H9 (cell line): Measurements from ENCODE around the gene SCN5A. TPM values are rescaled to one million over a fixed set of nuclear protein-coding genes. Genes with fewer than 3 reads are reported as not detected.

Experiments used
- DNase-seq: peaks from one replicate; pipeline ENCODE4 v3.0.0-alpha.2; 2017
- H2AFZ ChIP-seq: one replicate; pipeline ENCODE4 v1.6.1; 2013; ENCODE audit warnings: mild to moderate bottlenecking, low read length, control low read depth, moderate library complexity
- H2AK5ac ChIP-seq: 2 replicates; pipeline ENCODE4 v1.6.1; 2013; ENCODE audit warnings: low read length, control low read depth, mixed read lengths; ENCODE audit not compliant: insufficient read length
- H2BK120ac ChIP-seq: one replicate; pipeline ENCODE4 v1.6.1; 2013; ENCODE audit warnings: low read depth, mild to moderate bottlenecking, low read length, control low read depth, inconsistent platforms; ENCODE audit not compliant: poor library complexity, severe bottlenecking
- H2BK12ac ChIP-seq: 2 replicates; pipeline ENCODE4 v1.6.1; 2013; ENCODE audit warnings: low read length, control low read depth, mixed read lengths, low read depth; ENCODE audit not compliant: insufficient read length
- H2BK15ac ChIP-seq: 2 replicates; pipeline ENCODE4 v1.6.1; 2013; ENCODE audit warnings: low read depth, low read length, control low read depth
- H2BK20ac ChIP-seq: one replicate; pipeline ENCODE4 v1.6.1; 2013; ENCODE audit warnings: low read depth, mild to moderate bottlenecking, low read length, control low read depth, inconsistent platforms; ENCODE audit not compliant: poor library complexity, severe bottlenecking
- H2BK5ac ChIP-seq: 2 replicates; pipeline ENCODE4 v1.6.1; 2013; ENCODE audit warnings: low read length, control low read depth, mixed read lengths; ENCODE audit not compliant: insufficient read length
- H3K14ac ChIP-seq: 2 replicates; pipeline ENCODE4 v1.6.1; 2013; ENCODE audit warnings: low read length, control low read depth; ENCODE audit not compliant: insufficient read depth
- H3K18ac ChIP-seq: 2 replicates; pipeline ENCODE4 v1.6.1; 2013; ENCODE audit warnings: low read depth, mild to moderate bottlenecking, mixed read lengths, low read length, control low read depth; ENCODE audit not compliant: insufficient read length
- H3K23ac ChIP-seq: 2 replicates; pipeline ENCODE4 v1.6.1; 2013; ENCODE audit warnings: low read length, control low read depth, mixed read lengths, low read depth; ENCODE audit not compliant: insufficient read length
- H3K23me2 ChIP-seq: 2 replicates; pipeline ENCODE4 v1.6.1; 2013; ENCODE audit warnings: low read depth, mild to moderate bottlenecking, mixed read lengths, low read length, control low read depth; ENCODE audit not compliant: insufficient read length, poor library complexity, severe bottlenecking
- H3K27ac ChIP-seq: 2 replicates; pipeline ENCODE4 v1.5.1; 2013; ENCODE audit warnings: low read length, control low read depth, mixed read lengths, low read depth; ENCODE audit not compliant: insufficient read length
- H3K27me3 ChIP-seq: 2 replicates; pipeline ENCODE4 v1.6.1; 2013; ENCODE audit warnings: low read length, control low read depth, inconsistent platforms; ENCODE audit not compliant: insufficient read depth
- H3K4ac ChIP-seq: 2 replicates; pipeline ENCODE4 v1.6.1; 2013; ENCODE audit warnings: low read depth, mild to moderate bottlenecking, control low read depth, inconsistent platforms, low read length, moderate library complexity
- H3K4me1 ChIP-seq: 2 replicates; pipeline ENCODE4 v1.6.1; 2013; ENCODE audit warnings: low read length, control low read depth, inconsistent platforms; ENCODE audit not compliant: insufficient read depth
- H3K4me2 ChIP-seq: 2 replicates; pipeline ENCODE4 v1.6.1; 2013; ENCODE audit warnings: low read length, control low read depth, mixed read lengths; ENCODE audit not compliant: insufficient read length, insufficient read depth
- H3K56ac ChIP-seq: 2 replicates; pipeline ENCODE4 v1.6.1; 2013; ENCODE audit warnings: low read depth, mild to moderate bottlenecking, mixed read lengths, low read length, control low read depth; ENCODE audit not compliant: insufficient read length
- H3K79me1 ChIP-seq: 2 replicates; pipeline ENCODE4 v1.6.1; 2013; ENCODE audit warnings: low read depth, mild to moderate bottlenecking, moderate library complexity, low read length, control low read depth, inconsistent platforms; ENCODE audit not compliant: insufficient read depth, poor library complexity, severe bottlenecking
- H3K79me2 ChIP-seq: 2 replicates; pipeline ENCODE4 v1.6.1; 2013; ENCODE audit warnings: low read length, control low read depth, inconsistent platforms; ENCODE audit not compliant: insufficient read depth
- H3K9ac ChIP-seq: 2 replicates; pipeline ENCODE4 v1.6.1; 2013; ENCODE audit warnings: low read length, control low read depth, mixed read lengths; ENCODE audit not compliant: insufficient read length; ENCODE audit errors: extremely low read depth
- H3K9me3 ChIP-seq: one replicate; pipeline ENCODE4 v1.6.1; 2013; ENCODE audit warnings: low read depth, low read length, inconsistent platforms; ENCODE audit not compliant: control insufficient read depth
- H3T11ph ChIP-seq: one replicate; pipeline ENCODE4 v1.6.1; 2013; ENCODE audit warnings: mild to moderate bottlenecking, low read length, control low read depth, inconsistent platforms
- H4K20me1 ChIP-seq: one replicate; pipeline ENCODE4 v1.6.1; 2013; ENCODE audit not compliant: control insufficient read depth, insufficient read length, insufficient read depth
- H4K5ac ChIP-seq: 2 replicates; pipeline ENCODE4 v1.6.1; 2013; ENCODE audit warnings: low read depth, mild to moderate bottlenecking, mixed read lengths, low read length, control low read depth; ENCODE audit not compliant: insufficient read length
- H4K8ac ChIP-seq: replicated peaks from 2 replicates; pipeline ENCODE4 v1.6.1; 2013; ENCODE audit warnings: low read length, control low read depth, mixed read lengths, low read depth; ENCODE audit not compliant: insufficient read length
- H4K91ac ChIP-seq: 2 replicates; pipeline ENCODE4 v1.6.1; 2013; ENCODE audit warnings: low read depth, mild to moderate bottlenecking, moderate library complexity, mixed read lengths, low read length, control low read depth; ENCODE audit not compliant: insufficient read length
- H3K27ac Mint-ChIP-seq, 3 experiments: 2 replicates in 2 of 3; 3 replicates in 1 of 3; pipeline ENCODE4 v1.8.0; 2020 to 2021; ENCODE audit warnings: mixed read lengths in 3 of 3, mild to moderate bottlenecking in 1 of 3, moderate library complexity in 1 of 3
- H3K27me3 Mint-ChIP-seq: 2 replicates; pipeline ENCODE4 v1.8.0; 2021; ENCODE audit warnings: low read depth, mild to moderate bottlenecking, moderate library complexity, mixed read lengths
- H3K36me3 Mint-ChIP-seq, 3 experiments: 2 replicates in 2 of 3; 3 replicates in 1 of 3; pipeline ENCODE4 v1.8.0; 2020 to 2021; ENCODE audit warnings: low read depth in 3 of 3, mixed read lengths in 3 of 3; ENCODE audit not compliant: insufficient read depth in 1 of 3
- H3K4me1 Mint-ChIP-seq, 2 experiments: 2 replicates each; pipeline ENCODE4 v1.8.0; 2020; ENCODE audit warnings: mixed read lengths in 2 of 2
- H3K4me3 Mint-ChIP-seq, 2 experiments: 2 replicates in 1 of 2; 3 replicates in 1 of 2; pipeline ENCODE4 v1.8.0; 2020 to 2021; ENCODE audit warnings: mild to moderate bottlenecking in 2 of 2, mixed read lengths in 2 of 2, moderate library complexity in 1 of 2
- H3K9me3 Mint-ChIP-seq, 2 experiments: 2 replicates in 1 of 2; 3 replicates in 1 of 2; pipeline ENCODE4 v1.8.0; 2020; ENCODE audit warnings: mild to moderate bottlenecking in 2 of 2, mixed read lengths in 2 of 2, moderate library complexity in 1 of 2
- CTCF ChIP-seq: fragments of 200-600 bp; sonication (generic); conservative IDR thresholded peaks from 3 replicates; pipeline ENCODE4 v1.8.0; 2021; ENCODE audit warnings: antibody characterized with exemption, mild to moderate bottlenecking
- WGBS: extraction: QIAGEN DNeasy Blood & Tissue Kit; methylation state at CpG from one replicate; pipeline ENCODE4 v1.1.7; 2013; ENCODE audit warnings: missing lambda C conversion rate, low lambda C conversion rate, mixed read lengths; ENCODE audit not compliant: insufficient read length; ENCODE audit errors: extremely low coverage; 5-methylcytosine and 5-hydroxymethylcytosine counted together
- total RNA-seq: library from RNA; stranded (reverse); gene quantifications from 2 replicates; pipeline ENCODE4 v1.2.1, GENCODE V29; 2021

SCN5A gene
- total RNA-seq, 1 experiment from 2014 or later: 6.5 TPM

GRCh38 chr3:38519000-38519399, 130.5 kb downstream of the SCN5A start:
- no peaks in the 10 kb centered on the region for H3K9me3 Mint-ChIP-seq
- H3K36me3 Mint-ChIP-seq: peaks cover 18 to 24% (median 21%) of the 10 kb centered on the region in 3 experiments
- WGBS: no CpG with 5 or more reads among the region's 1 CpG
- H3K79me2 ChIP-seq: no peaks in the 10 kb centered on the region
- no peak overlapping the region for H3K27ac Mint-ChIP-seq
- H3K4me1 Mint-ChIP-seq: peaks cover 23 to 28% of the 10 kb centered on the region in 2 experiments
- TF ChIP-seq CTCF: no peak
- H4K91ac ChIP-seq: no peak overlapping the region
- no peaks in the 10 kb centered on the region for H3K27me3 Mint-ChIP-seq
- H2BK15ac ChIP-seq: no peak overlapping the region
- no peaks in the 10 kb centered on the region for H3K27me3 ChIP-seq
- H2BK20ac ChIP-seq: no peak overlapping the region
- no peak overlapping the region for H2AFZ ChIP-seq
- no peak overlapping the region for H3K27ac ChIP-seq
- no peak overlapping the region for H3K18ac ChIP-seq
- H2BK5ac ChIP-seq: no peak overlapping the region
- no peak overlapping the region for H3K4ac ChIP-seq
- no peak for DNase-seq
- no peak overlapping the region for H2BK12ac ChIP-seq
- H3K4me3 Mint-ChIP-seq: no peak overlapping the region
- no peak overlapping the region for H3K9ac ChIP-seq
- no peak overlapping the region for H4K8ac ChIP-seq
- H2AK5ac ChIP-seq: no peak overlapping the region
- no peak overlapping the region for H3K14ac ChIP-seq
- no peaks in the 10 kb centered on the region for H4K20me1 ChIP-seq
- H3K56ac ChIP-seq: no peak overlapping the region
- H3K79me1 ChIP-seq: no peaks in the 10 kb centered on the region
- H3T11ph ChIP-seq: no peak overlapping the region
- H4K5ac ChIP-seq: no peak overlapping the region
- H2BK120ac ChIP-seq: no peak overlapping the region
- H3K23me2 ChIP-seq: no peaks in the 10 kb centered on the region
- no peak overlapping the region for H3K23ac ChIP-seq
- H3K4me1 ChIP-seq: peaks cover 5% of the 10 kb centered on the region; the same call in 1 of the 2 replicates
- H3K9me3 ChIP-seq: no peaks in the 10 kb centered on the region
- H3K4me2 ChIP-seq: no peak overlapping the region
